ENCODE data around the gene NEK3.

Gene NEK3

DNA sequence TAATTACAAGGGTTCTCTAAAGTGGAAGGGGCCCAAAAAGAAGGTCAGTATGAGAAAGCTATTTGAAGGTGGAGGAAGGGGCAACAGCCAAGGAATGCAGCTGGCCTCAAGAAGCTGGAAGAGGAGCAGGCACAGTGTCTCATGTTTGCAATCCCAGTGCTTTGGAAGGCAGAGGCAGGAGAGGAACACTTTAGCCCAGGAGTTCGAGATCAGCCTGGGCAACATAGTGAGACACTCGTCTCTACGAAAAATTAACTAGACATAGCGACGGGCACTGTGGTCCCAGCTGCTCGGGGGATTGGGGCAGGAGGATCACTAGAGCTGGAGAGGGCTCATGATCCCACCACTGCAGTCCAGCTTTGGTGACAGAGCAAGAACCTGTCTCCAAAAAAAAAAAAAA, 656 bp upstream of the NEK3 start:
- Histone ChIP-seq H3K36me3 (no peaks in the 10 kb centered on the region), H3K9me3 (no peaks in the 10 kb centered on the region), H3K4me1 (ENCODE audit: control insufficient read depth in 1 of 2, insufficient read depth in 1 of 2, low read depth in 1 of 2, low read length in 1 of 2) (peaks cover 11 to 19% of the 10 kb centered on the region in 2 experiments), H3K27ac (no peak overlapping the region), H3K27me3 (peaks cover 30% of the 10 kb centered on the region), H3K4me3 (ENCODE audit: low read depth in 1 of 2, low read length in 1 of 2) (peak overlapping the region in 1 of 2 experiments; percentile 70)
- TF ChIP-seq, protein P1, sequence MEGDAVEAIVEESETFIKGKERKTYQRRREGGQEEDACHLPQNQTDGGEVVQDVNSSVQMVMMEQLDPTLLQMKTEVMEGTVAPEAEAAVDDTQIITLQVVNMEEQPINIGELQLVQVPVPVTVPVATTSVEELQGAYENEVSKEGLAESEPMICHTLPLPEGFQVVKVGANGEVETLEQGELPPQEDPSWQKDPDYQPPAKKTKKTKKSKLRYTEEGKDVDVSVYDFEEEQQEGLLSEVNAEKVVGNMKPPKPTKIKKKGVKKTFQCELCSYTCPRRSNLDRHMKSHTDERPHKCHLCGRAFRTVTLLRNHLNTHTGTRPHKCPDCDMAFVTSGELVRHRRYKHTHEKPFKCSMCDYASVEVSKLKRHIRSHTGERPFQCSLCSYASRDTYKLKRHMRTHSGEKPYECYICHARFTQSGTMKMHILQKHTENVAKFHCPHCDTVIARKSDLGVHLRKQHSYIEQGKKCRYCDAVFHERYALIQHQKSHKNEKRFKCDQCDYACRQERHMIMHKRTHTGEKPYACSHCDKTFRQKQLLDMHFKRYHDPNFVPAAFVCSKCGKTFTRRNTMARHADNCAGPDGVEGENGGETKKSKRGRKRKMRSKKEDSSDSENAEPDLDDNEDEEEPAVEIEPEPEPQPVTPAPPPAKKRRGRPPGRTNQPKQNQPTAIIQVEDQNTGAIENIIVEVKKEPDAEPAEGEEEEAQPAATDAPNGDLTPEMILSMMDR (IDR thresholded peaks at IDR 0.05), result no peak

DNA sequence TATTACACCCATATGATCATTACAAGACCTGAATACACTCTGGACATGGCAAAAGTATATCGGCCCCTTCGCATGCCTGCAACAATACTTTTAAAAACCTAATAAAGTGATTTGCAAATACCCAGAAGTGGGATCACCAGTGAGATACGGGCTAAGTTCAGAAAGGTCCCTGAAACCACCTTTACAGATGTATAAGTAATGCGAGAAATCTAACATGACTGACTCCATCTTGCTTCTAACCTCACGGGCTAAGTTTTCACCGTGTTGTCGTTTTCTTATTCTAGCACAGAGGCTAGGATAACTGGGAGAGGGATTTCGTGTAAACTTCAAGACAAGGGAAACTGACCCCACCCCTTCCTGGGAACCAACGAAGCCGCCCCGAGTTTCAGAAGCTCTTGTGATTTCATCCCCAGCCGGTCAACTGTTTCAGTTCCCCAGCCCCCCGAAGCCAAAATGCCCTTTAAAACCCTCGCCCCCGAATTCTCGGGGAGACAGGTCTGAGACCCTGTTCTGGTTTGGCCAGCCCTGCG, 703 bp downstream of the NEK3 start:
- Histone ChIP-seq H3K27me3 (peaks cover 30% of the 10 kb centered on the region), H3K27ac (no peak overlapping the region), H3K4me3 (ENCODE audit: low read depth in 1 of 2, low read length in 1 of 2) (peak overlapping the region; percentile 70 to 72), H3K4me1 (ENCODE audit: control insufficient read depth in 1 of 2, insufficient read depth in 1 of 2, low read depth in 1 of 2, low read length in 1 of 2) (peaks cover 11 to 19% of the 10 kb centered on the region in 2 experiments), H3K36me3 (no peaks in the 10 kb centered on the region), H3K9me3 (no peaks in the 10 kb centered on the region)
- TF ChIP-seq, protein P1 (IDR thresholded peaks at IDR 0.05), result no peak

DNA sequence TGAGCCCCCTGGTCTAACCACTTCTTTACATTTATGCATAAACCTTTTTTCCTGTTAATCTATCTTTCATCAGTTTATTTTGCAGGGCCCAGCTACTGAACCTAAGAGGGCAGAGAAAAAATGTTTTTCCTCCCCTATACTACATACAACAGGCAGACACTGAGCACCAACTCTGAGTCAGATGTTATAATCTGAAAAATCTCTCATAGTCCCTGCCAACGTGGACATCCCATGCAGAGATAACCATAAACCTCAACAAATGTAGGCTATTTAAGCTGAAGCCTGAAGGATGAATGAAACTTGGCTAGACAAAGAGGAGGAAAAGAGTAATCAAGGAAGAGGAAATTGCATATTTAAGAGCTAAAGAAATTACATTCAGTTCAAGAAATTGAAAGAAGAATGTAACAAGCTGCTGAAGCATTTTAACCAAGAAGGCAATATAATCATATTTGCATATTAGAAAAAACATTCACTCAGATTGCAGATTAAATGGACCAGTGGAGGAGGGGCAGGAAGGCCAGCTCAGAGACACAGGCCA, 2.6 kb downstream of the NEK3 start:
- Histone ChIP-seq H3K9me3 (no peaks in the 10 kb centered on the region), H3K27ac (no peak overlapping the region), H3K4me3 (ENCODE audit: low read depth in 1 of 2, low read length in 1 of 2) (no peak overlapping the region), H3K36me3 (no peaks in the 10 kb centered on the region), H3K27me3 (peaks cover 30% of the 10 kb centered on the region), H3K4me1 (ENCODE audit: control insufficient read depth in 1 of 2, insufficient read depth in 1 of 2, low read depth in 1 of 2, low read length in 1 of 2) (peaks cover 11 to 19% of the 10 kb centered on the region in 2 experiments)
- TF ChIP-seq, protein P1 (IDR thresholded peaks at IDR 0.05), result no peak

DNA sequence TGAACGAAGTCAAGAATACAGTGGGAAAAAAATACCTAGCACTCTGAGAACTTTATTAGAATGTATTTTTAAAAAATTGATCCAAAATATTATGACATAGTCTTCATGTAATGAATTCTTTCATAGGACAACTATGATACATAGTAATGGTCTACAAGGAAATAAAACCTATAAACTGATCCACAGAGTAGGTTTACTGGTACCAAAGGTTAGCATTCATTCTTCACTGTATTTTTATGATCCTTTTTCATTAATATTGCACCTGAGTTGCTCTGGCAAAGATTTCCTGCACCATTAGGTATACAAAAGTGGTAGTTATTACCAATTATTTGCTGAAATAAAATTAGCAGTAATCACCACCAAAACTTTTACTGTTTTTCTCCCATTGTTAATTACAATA, 4.2 kb downstream of the NEK3 start:
- Histone ChIP-seq H3K4me1 (ENCODE audit: control insufficient read depth in 1 of 2, insufficient read depth in 1 of 2, low read depth in 1 of 2, low read length in 1 of 2) (peaks cover 11 to 19% of the 10 kb centered on the region in 2 experiments), H3K36me3 (peaks cover 7% of the 10 kb centered on the region), H3K27me3 (peaks cover 19% of the 10 kb centered on the region), H3K9me3 (no peaks in the 10 kb centered on the region), H3K4me3 (ENCODE audit: low read depth in 1 of 2, low read length in 1 of 2) (no peak overlapping the region), H3K27ac (no peak overlapping the region)
- TF ChIP-seq, protein P1 (IDR thresholded peaks at IDR 0.05), result no peak

DNA sequence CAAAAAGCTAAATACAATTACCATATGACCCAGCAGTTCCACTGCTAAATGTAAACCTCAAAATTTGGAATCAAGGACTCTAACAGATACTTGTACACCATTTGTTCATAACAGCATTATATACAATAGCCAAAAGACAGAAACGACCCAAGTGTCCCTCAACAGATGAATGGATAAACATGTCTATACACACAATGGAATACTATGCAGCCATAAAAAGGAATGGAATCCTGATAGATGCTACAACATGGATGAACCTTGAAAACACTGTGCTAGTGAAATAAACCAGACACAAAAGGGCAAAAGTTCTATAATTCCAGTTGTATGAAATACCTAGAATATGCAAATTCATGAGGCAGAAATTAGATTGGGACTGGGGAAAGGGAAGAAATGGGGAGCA, 12.2 kb downstream of the NEK3 start:
- H3K4me1 ChIP-seq (ENCODE audit: control insufficient read depth in 1 of 2, insufficient read depth in 1 of 2, low read depth in 1 of 2, low read length in 1 of 2), result no peaks in the 10 kb centered on the region
- H3K27ac ChIP-seq, result no peak overlapping the region
- H3K27me3 ChIP-seq, result no peaks in the 10 kb centered on the region
- no peaks in the 10 kb centered on the region for H3K9me3 ChIP-seq
- peaks cover 7% of the 10 kb centered on the region for H3K36me3 ChIP-seq
- H3K4me3 ChIP-seq (ENCODE audit: low read depth in 1 of 2, low read length in 1 of 2), result no peak overlapping the region
- TF ChIP-seq, protein P1 (IDR thresholded peaks at IDR 0.05), result no peak
